GM21390 (cell line): ENCODE data around the gene KIF6.

Experiments
- ATAC-seq: cut with Tn5 transposase; IDR thresholded peaks from one replicate; pipeline ENCODE4 v1.9.1; 2021; ENCODE audit not compliant: unreplicated experiment

KIF6 gene

DNA sequence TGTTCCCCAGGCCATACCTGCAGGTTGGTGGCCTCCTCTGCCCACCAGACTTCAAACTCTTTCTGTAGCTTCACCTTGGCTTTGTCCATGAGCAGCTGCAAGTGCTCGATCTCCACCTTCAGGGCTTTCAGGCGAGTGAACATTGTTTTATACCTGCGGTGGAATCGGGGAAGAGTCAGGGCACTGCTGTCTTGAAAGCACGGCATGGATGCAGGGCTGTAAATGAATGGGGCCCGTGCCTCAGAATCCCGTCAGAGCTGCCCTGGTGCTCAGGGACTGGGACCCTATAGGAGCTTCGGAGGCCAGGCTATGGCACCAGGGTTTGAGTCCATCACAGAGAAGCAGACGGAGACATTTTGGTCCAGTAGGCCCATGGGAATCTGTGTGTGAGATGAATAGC is 364.8 kb downstream of the KIF6 start:
- no peak for ATAC-seq

DNA sequence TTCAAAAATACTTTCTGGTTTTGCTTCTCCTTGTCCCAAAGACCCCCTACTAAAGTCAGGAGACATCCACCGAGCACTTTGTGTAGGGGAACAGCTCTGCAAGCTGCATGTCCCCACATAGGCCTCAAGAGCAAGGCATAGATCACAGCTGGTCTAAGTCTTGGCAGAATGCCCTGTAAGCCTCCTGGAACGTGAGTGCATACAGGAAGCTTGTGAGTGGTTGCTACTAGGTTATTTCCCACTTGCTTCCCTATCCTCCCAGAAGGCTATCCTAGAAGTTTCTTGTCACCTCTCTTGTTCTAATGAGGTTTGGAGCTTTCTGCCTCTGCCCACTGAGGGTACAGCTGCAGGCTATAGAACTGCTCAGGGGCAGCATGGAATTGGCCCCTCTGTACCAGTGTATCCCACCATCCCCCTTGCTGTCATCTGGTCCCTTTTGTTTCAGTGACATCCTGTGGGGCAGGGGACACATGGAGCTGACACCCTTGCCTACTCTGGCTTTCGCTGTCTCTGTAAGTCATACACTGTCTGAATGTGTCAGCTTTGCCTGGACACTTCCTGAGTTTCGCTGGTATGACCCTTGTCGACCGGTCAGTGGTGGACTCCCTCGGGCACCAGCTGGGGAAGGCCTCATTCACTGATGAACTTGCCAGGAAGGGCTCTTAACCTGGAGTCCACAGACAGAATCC is 367.1 kb downstream of the KIF6 start:
- no peak for ATAC-seq

DNA sequence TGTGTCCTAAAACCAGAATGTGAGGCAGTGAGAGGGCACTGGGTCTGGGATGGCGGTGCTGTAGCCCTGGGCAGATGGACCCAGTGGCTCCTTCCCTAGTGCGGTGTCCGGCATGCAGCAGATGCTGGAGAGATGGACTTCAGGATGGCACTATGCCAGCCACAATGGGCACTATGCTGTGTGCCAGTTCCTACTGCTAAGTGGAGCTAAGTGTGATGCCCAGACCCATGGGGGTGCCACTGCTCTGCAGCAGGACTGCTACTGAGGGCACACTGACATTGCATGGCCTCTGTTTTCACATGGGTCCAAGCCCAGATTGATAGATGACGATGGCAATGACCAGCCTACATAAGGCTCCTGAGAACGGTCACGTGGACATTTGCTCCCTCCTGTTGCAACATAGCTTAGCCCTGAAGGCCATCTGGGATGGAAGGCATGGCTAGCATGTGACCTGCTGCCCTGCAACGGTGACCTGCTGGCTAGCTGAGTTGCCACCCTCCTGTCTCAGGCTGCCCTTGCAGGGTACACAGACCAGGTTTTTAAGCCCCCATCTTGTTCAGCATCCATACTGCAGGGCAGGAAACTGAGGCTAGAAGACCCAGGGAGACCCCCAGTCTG is 371.4 kb downstream of the KIF6 start:
- ATAC-seq = no peak

DNA sequence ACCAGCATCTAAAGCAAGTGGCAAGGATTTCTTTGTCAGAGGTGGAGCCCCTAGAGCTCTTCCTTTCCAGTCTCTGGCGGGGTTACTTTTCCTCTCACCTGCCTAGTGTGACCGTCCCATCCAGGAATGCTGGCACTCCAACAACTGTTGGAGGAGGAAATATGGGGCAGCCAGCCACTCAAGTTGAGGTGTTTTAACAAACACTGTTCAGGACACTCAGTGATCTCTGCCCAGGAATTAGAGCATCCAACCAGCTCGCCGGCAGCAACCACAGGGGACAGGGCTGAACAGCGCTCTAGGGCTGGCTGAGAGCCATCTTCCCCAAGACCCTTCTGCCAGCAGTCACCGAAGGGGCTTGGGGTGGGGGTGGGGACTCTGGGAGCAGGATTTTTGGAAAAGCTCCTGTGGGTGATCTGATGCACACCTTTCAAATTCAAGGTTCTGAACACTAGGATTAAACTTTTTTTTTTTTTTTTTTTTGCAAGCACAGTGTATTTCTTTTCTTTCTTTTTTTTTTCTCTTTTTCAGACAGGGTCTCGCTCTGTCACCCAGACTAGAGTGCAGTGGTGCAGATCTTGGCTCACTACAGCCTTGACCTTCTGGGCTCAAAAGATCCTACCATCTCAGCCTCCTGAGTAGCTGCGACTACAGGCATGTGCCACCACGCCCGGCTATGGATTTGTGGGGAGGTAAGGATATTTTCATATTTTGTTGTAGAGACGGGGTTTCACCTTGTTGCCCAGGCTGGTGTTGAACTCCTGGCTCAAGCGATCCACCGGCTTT is 374.3 kb downstream of the KIF6 start:
- ATAC-seq = no peak

DNA sequence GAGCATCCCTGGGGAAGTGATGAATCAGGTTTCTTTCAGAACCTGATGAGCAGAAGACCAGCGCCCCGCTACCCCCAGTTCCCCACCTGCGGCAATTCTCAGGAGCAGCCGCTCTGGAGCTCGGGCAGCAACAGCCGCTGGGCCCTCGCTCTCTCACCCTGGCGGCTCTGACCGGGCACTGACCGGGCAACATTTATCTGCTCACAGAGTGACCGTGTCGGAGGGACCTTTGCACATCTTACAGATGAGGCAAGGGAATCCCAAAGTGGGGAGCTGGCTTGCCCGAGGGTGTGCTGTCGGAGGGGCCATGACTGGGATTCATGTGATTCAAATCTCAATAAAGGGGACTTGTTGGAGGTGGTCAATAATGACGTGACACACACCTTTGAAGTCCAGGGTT is 376.5 kb downstream of the KIF6 start:
- ATAC-seq = no peak

DNA sequence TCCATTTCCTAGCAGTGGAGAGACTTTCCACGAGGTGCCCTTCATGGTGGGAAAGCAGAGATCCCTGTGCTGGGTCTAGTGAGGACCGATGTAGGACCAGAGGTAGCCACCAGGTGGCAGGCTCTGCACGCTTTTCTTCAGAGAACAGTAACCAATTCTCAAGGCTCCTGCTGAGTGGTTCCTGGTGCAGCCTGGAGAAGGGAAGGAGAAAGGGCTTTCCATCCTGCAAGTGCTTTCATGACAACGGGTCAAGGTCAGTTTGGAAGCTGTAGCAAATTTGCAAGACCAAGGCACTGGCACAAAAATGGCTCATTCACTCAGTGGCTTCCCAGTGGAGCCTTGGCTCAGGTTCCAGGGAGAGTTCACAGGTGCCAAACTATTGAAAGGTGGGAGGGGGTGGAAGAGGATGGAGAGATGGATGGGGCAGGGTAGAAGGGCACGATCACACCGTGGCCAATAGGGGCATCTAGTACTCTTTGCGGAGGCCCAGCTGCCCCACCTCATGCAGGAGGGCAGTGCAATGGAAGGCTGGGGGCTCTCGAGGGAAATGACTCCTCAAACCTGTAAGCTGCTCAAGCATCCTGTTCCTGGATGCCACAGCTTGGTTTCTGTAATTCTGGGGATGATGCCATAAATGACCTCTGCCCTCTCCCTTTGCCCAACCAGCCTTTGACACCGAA is 377.2 kb downstream of the KIF6 start:
- ATAC-seq = no peak

DNA sequence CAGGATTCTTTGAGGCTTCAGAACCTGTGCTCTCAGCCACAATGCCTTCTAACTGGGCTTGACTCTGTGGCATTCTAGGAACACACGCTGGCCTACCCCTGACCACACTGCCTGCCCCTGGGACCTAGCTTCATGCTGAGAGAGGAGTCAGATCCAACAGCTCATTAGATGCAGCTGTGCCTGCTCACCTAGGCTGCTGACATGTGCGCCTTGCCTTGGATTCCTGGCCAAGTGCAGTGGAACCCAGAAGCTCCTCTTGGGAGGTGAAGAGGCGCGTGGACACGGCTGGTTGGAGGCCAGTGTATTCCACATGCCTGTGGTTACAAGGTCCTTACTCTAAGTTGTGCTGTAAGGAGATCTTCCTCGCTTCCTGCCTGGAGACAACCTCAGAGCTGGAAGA is 378.0 kb downstream of the KIF6 start:
- no peak for ATAC-seq

DNA sequence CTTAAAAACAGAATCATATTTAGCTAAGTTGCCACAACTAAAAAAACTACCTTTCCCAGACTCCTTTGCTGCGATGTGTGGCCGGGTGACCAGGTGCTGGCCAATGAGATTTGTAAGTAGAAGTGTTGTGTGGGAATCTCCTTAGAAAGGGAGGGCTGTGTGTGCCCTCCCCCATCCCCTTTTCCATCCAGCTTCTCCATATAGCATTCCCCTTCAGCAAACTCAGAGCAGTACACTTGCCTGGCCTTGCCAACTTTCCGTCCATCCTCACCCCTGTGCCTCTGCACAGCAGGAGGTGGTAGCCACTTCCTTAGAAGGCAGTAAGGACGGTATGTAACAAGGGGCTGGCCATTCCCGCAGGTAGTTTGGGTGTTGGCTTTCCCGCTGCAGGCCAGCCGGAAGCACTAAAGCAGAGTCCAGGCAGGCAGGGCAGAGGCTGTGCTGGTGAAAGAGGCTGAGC is 380.4 kb downstream of the KIF6 start:
- ATAC-seq = no peak

DNA sequence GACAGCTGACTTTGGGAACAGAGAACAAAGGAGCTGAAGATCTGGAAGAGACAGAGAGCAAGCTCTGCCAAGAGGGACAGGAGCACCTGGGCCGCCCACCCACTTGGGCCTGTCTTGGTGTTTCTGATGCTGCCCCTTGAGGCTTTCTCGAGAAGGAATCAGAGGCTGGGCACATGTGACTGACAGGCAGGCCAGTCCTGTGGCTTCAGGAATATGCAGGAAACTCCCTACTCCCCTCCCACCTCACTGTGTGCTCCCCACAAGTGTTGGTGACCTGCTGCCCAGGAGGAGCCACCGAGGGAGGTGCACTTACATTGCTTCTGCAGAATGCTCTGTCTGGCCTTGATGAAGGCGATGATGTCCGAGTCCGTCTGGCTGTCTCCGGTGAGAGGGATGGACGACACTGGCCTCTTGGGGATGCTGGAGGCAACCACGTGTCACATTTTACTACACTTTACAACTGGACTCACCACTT is 381.8 kb downstream of the KIF6 start:
- no peak for ATAC-seq

DNA sequence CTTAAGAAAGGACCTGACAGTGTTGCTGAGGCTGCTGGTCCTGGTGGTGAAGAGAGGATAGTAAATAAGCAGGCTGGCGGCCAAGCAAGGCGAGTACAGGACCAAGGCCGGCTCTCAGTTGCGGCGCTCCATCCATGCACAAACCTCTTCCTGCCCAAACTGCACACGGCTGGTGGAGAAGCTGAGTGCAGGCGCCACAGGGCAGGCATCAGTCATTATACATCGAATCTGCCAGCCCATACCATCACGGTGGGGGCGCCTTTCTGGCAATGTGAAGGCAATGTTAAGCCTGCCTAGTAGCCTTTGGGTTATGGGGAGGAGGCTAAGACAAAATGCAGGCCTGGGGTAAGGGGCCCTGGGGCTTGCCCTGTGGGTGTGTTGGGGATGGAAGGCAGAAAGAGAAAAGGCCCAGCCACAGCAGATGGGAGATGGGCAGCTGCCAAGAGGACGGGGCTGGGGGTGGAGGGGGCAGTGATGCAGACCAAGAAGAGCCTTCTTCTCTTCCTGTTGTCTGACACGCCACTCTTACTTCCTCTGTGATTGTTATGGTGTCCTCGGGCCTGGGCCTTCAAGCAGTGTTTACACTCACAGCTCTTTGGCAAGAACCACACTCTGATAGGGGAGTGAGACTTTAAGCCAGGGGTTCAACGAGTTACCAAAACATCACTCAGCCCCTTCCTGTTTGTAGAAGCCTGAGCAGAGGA is 382.4 kb downstream of the KIF6 start:
- no peak for ATAC-seq

DNA sequence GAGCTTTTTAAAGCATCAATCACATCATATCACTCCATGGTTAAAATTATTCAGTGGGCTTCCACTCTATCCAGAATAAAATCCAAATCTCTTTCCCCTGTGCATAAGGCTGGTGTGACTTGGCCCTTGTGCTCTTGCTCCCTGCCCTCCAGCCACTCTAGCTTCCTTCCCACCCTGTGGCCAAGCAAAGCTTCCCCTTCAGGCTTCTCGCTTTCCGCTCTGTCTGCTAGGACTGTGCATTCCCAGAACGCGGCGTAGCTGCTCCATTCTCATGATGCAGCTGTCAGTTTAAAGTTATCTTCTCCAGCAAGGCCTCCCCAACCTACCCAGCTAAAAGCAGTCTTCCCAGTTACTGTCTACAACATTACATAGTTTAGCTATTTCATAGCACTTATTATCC is 383.3 kb downstream of the KIF6 start:
- ATAC-seq = no peak

DNA sequence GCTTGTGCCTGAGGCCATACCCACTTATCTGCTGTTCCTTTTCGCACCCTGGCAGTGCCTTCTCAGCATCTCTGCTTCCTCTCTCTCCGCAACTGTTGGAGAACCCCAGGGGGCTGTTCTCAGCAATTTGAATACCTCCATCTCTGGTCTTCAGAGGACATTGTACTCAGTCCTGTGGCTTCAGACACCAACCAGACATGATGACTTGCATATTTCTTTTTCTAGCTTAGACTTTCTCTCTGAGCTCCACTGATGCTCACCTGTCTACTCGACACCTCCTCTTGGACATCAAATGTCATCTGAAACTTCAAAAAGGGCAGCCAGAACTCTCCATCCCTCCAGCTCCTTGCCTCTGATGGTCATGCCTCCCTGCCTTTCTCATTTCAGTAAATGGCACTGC is 383.9 kb downstream of the KIF6 start:
- ATAC-seq = no peak

DNA sequence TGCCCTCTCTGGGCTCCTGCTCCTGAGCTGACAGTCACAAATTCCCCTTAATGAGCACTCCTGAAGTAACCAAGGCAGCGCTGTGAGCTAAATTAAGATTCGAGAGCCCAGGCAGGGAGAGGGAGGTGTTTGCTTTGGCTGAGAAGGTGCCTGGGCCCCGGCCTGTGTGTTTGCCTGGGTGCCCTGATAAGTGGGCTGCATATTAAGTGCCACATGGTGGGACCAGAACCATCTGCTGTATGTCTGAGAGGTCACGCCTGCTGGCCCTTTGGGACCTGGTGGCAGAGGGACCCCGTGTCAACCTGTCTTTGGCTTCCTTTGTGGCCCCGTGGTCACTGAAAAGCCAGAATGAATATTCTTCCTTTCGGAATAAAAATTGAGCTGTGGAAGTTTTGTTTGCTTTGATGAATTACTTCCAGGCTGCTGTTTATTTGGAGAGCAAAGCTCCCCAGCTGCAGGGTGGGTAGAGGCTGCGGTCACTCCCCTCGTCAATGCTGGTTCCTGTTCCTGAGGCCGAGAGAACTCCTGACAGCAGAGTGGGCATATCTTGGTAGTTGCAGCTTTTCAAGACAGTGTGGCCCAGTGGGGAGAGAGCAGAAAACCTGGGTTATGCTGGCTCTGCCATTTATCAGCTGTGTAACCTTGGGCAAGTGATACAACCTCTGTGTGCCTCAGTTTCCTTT is 385.2 kb downstream of the KIF6 start:
- ATAC-seq = no peak

DNA sequence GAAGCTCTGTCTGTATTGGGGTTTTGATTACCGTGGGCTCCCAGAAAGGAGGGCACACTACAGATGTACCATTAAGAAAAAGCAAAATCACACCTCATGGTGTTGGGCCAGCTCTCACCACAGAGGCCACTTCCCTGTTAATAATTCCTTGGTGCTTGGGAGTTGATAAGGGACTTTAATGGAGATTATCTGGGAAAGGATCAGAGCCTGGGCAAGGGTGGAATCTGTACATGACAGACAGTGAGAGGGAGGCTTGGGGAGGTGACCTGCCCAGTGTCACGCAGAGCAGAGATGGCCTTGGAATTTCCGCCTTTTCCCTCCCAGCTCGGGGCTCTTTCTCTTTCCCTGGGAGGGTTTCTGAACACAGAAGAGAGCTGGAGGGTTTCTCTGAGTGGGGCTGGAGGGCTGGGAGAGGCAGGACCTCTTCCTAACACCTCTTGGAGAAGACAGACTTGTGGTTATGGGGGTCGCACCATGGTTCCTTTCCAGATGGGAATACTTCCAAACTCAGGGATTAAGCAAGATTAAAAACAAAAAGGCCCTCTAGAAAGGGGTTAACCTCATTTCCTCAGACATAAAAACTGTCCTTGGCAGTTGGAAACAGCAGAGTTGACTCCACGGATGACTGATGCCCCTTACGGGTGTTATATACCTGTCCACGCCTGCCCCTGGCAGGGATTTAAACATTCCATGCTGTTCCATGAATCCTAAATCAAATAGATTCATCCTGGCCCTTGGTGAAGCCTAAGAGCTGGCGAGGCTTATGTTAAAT is 385.9 kb downstream of the KIF6 start:
- no peak for ATAC-seq

DNA sequence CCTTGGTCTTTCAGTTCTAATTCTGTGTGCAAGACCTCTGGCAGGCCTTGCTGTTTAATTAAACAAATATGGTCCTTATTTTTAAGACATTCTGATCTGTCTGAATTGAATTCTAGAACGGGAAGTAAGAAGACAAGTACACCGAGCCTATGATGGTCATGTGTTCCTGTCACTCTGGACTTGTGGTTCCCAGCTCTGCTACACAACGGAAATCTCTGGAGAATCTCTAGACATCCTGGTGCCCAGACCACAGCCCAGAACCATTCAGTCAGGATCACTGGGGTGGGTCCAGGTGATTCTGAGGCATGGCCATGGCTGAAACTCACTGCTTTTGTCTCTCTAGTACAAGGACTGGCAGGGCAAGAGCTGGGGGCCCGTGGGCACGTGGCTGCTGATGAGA is 386.8 kb downstream of the KIF6 start:
- no peak for ATAC-seq

DNA sequence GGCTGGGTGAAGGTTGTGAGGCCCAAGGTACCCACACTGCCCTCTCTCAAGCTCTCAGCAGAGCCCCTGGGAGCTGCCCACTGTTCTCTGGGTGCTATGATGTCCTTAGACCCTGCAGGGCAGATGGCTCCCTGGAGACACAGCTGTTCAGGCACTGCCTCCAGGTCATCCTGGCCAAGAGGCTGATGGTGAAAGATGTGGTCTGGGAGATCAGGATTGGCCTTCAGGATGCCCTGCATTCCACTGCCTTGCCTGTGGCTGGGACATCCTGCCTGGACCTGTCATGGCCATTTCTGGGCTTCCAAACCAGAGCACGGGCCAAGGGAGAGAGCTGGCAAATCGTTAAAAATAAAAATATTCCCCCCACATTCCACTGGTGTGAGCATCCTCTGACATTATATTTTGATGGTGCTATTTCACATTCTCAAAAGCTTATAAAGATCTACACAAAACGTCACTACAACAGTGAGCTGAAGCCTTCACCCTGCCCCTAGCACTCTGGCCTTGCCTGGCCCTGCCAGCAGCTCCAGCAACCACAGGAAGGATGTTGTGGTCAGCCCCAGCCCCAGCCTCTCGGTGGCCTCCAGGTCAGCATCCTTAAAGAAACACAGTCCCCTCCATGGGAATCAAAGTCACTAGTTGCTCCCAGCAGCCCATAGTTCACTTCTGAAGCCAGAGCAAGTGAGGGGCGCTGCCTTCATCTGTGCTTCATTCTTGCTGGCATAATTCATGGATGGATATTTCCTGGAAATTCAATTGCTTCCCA is 389.2 kb downstream of the KIF6 start:
- no peak for ATAC-seq

DNA sequence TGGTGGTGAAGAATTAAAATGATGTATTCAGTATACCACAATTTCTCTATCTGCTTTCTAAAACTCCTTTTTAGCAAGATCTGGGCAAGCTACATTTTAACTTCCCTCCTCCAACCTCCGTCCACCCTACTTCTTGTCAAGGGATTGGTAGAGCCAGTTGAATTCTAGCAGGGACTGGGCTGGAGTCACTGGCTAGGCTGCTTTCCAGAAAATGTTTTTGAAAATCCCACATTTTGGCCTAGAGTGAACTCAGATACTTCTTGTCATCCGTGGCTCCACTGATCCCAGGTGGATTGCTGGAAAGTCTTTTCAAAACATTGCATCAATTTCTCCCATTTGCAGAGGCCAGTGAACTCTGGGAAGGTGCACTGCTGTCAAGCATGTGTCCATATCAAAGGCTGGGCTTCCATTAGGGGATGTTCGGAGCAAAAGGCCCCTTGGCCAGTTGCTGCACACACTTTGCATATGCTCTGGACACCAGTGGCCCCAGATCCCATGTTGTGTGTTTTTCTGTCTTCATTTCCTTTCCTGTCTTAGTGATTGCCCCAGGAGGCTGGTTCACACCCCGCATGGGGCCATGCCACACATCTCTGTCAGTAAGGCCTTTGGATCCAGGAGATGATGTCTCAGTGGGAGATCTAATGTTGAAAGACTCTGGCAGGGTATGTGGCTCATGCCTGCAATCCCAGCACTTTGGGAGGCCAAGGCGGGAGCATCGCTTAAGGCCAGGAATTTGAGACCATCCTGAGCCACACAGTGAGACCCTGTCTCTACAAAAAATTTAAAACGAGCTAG is 391.4 kb downstream of the KIF6 start:
- ATAC-seq = no peak

DNA sequence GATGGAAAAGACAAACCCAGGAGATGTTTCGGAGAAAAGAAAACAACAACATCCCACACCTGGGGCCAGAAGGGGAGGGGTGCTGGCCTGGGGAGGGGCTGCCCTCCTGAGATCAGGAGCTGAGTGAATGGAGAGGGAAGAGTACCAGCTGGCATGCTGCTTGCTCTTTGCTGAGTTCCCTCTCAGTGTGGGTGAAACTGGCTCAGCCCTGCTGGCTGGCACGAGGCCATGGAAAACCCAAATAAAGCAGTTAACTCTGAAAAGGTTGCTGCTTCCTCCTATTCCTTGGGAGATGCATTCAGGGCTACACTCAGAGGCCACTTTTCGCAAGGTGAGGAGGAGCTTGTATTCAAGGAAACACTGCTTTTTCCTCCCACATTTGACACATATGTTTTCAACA is 394.7 kb downstream of the KIF6 start:
- ATAC-seq = no peak
